Nephron (organoid): ENCODE results near the gene ZCCHC8.
A peak's percentile ranks its signal among the peaks of the same experiment; 100 is the strongest.

Experiments
- H3K27ac Mint-ChIP-seq, 3 experiments: 2 replicates each; pipeline ENCODE4 v1.8.0; 2020; ENCODE audit warnings: mixed read lengths in 3 of 3, mild to moderate bottlenecking in 2 of 3, moderate library complexity in 1 of 3
- H3K27me3 Mint-ChIP-seq: 2 replicates; pipeline ENCODE4 v1.8.0; 2021; ENCODE audit warnings: low read depth, mild to moderate bottlenecking, moderate library complexity, mixed read lengths
- H3K36me3 Mint-ChIP-seq: 2 replicates; pipeline ENCODE4 v1.8.0; 2020; ENCODE audit warnings: low read depth, mixed read lengths
- H3K4me1 Mint-ChIP-seq: 2 replicates; pipeline ENCODE4 v1.8.0; 2020; ENCODE audit warnings: mixed read lengths
- H3K4me3 Mint-ChIP-seq, 3 experiments: 2 replicates each; pipeline ENCODE4 v1.8.0; 2020; ENCODE audit warnings: mild to moderate bottlenecking in 3 of 3, mixed read lengths in 3 of 3, moderate library complexity in 2 of 3
- H3K9me3 Mint-ChIP-seq: 2 replicates; pipeline ENCODE4 v1.8.0; 2020; ENCODE audit warnings: mixed read lengths
- TF ChIP-seq, protein P1 (sequence below), 3 experiments: fragments of 200-600 bp; sonication (generic); IDR thresholded peaks; one replicate each; pipeline ENCODE4 v1.5.0; 2021; ENCODE audit warnings: antibody characterized with exemption in 3 of 3; ENCODE audit not compliant: unreplicated experiment in 3 of 3

Gene ZCCHC8

DNA sequence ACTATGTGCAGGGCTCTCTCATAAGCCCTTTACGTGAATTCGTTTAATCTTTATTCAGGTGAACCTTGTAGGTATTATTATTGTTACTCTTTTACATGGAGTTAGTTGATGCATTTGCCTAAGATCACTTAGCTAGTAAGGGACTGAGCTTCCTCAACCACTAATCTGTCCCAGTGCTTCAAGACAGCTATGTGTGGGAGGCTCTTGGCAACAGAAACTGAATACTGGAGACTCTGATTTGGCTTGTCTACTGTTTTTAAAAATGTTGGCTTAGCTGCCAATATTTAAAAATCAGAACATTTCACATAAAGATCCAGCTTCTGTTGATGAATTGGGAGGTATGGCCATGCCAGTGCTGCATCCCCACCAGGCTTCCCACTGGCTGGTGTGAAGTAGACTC is 33.1 kb upstream of the ZCCHC8 start:
- no peak overlapping the region for H3K4me3 Mint-ChIP-seq
- peaks cover 16% of the 10 kb centered on the region for H3K36me3 Mint-ChIP-seq
- TF ChIP-seq, protein P1, sequence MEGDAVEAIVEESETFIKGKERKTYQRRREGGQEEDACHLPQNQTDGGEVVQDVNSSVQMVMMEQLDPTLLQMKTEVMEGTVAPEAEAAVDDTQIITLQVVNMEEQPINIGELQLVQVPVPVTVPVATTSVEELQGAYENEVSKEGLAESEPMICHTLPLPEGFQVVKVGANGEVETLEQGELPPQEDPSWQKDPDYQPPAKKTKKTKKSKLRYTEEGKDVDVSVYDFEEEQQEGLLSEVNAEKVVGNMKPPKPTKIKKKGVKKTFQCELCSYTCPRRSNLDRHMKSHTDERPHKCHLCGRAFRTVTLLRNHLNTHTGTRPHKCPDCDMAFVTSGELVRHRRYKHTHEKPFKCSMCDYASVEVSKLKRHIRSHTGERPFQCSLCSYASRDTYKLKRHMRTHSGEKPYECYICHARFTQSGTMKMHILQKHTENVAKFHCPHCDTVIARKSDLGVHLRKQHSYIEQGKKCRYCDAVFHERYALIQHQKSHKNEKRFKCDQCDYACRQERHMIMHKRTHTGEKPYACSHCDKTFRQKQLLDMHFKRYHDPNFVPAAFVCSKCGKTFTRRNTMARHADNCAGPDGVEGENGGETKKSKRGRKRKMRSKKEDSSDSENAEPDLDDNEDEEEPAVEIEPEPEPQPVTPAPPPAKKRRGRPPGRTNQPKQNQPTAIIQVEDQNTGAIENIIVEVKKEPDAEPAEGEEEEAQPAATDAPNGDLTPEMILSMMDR (IDR thresholded peaks at IDR 0.05; ENCODE audit: unreplicated experiment in 3 of 3), result no peak
- no peaks in the 10 kb centered on the region for H3K9me3 Mint-ChIP-seq
- H3K27ac Mint-ChIP-seq, result no peak overlapping the region
- H3K27me3 Mint-ChIP-seq, result no peaks in the 10 kb centered on the region
- no peaks in the 10 kb centered on the region for H3K4me1 Mint-ChIP-seq

DNA sequence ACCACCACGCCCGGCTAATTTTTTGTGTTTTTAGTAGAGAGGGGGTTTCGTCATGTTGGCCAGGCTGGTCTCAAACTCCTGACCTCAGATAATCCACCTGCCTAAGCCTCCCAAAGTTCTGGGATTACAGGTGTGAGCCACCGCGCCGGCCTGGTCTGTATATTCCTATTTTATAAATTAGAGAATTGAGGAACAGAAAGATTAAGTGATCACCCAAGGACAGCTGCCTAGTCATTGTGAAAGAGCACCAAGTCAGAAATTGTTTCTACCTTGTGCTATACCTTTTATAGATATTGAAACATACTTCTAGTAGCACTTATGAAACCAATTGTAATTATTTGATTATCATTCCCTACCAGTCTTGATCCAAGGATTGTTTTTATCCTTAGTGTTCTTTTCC is 28.3 kb upstream of the ZCCHC8 start:
- H3K4me1 Mint-ChIP-seq, result peaks cover 5% of the 10 kb centered on the region
- H3K4me3 Mint-ChIP-seq, result peak overlapping the region in 2 of 3 experiments; percentile 10 to 59
- H3K27ac Mint-ChIP-seq, result no peak overlapping the region
- H3K9me3 Mint-ChIP-seq, result no peaks in the 10 kb centered on the region
- TF ChIP-seq, protein P1 (IDR thresholded peaks at IDR 0.05; ENCODE audit: unreplicated experiment in 3 of 3), result no peak
- H3K27me3 Mint-ChIP-seq, result no peaks in the 10 kb centered on the region
- H3K36me3 Mint-ChIP-seq, result peaks cover 9% of the 10 kb centered on the region

DNA sequence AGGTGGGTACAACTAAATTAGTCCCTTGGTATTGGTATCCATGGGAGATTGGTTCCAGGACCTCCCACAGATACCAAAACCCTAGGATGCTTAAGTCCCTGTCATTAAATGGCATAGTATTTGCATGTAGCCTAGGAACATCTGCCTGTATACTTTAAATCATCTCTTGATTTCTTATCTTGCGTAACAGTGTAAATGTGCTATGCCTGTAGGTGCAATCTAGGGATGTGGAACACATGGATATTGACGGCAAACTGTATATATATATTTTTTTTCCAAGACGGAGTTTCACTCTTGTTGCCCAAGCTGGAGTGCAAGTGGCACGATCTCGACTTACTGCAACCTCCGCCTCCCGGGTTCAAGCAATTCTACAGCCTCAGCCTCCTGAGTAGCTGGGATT is 27.9 kb upstream of the ZCCHC8 start:
- H3K4me1 Mint-ChIP-seq, result peaks cover 9% of the 10 kb centered on the region
- no peaks in the 10 kb centered on the region for H3K27me3 Mint-ChIP-seq
- H3K27ac Mint-ChIP-seq, result no peak overlapping the region
- TF ChIP-seq, protein P1 (IDR thresholded peaks at IDR 0.05; ENCODE audit: unreplicated experiment in 3 of 3), result no peak
- no peaks in the 10 kb centered on the region for H3K9me3 Mint-ChIP-seq
- H3K36me3 Mint-ChIP-seq, result peaks cover 11% of the 10 kb centered on the region
- peak overlapping the region in 1 of 3 experiments; percentile 10 for H3K4me3 Mint-ChIP-seq

DNA sequence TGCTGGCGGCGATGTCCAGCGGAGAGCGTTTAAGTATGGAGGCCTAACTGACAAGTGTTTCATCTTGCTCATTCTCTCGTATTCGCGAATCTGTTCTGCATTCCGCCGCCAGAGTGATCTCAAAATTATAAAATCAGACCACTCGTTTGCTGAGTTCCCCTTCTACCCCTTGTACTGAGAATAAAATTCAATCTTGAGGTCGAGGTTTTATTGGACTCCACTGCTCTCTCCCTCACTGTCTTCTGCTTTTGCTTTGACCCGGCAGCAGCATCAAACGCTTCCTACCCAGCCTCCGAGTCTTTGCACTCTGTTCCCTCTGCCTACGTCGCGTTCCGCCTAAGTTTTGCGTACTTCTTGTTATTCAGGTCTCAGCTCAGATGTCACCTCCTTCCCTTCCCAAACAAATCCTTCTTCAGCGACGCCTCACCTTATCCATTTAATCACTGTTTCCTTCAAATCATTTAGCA is 26.8 kb upstream of the ZCCHC8 start:
- H3K4me3 Mint-ChIP-seq, result no peak overlapping the region
- TF ChIP-seq, protein P1 (IDR thresholded peaks at IDR 0.05; ENCODE audit: unreplicated experiment in 3 of 3), result no peak
- no peaks in the 10 kb centered on the region for H3K27me3 Mint-ChIP-seq
- H3K4me1 Mint-ChIP-seq, result peaks cover 17% of the 10 kb centered on the region
- no peaks in the 10 kb centered on the region for H3K9me3 Mint-ChIP-seq
- H3K27ac Mint-ChIP-seq, result no peak overlapping the region
- peaks cover 15% of the 10 kb centered on the region for H3K36me3 Mint-ChIP-seq

GRCh38 chr12:122526683-122527477 is 26.1 kb upstream of the ZCCHC8 start, which contains the start of the genes KNTC1 and RSRC2:
Gene KNTC1, plus strand, starts transcription at chr12:122527249. Its CDS starts 2,815 bp downstream, at chr12:122530064.
Gene RSRC2, minus strand, starts transcription at chr12:122526936. Its CDS starts 83 bp downstream, at chr12:122526853.
- Mint-ChIP-seq H3K27ac (no peak within 1 kb of the TSS), H3K9me3 (no peaks in the 10 kb centered on the region), H3K36me3 (peaks cover 20% of the 10 kb centered on the region), H3K4me1 (peaks cover 17% of the 10 kb centered on the region), H3K27me3 (no peaks in the 10 kb centered on the region), H3K4me3 (no peak within 1 kb of the TSS)
- TF ChIP-seq, protein P1 (IDR thresholded peaks at IDR 0.05; ENCODE audit: unreplicated experiment in 3 of 3), result no peak
